ENCODE results near the gene OR2M5.

- TF ChIP-seq CTCF (IDR thresholded peaks at IDR 0.05) (no peak), POLR2A (IDR thresholded peaks at IDR 0.05) (no peak)
Observed at GRCh38 chr1:248098529-248098928, 46.4 kb upstream of the OR2M5 start.

All from right lobe of liver (tissue), 4 donors.